GM12878 (cell line): ENCODE data around the gene KIF22. TPM values are rescaled to one million over a fixed set of nuclear protein-coding genes. Genes with fewer than 3 reads are reported as not detected.

ENCODE experiments used
- ATAC-seq: fragments of 200-7000 bp; cut with Tn5 transposase; 3 replicates; pipeline ENCODE4 v1.9.1; 2020; ENCODE audit warnings: mild to moderate bottlenecking, moderate library complexity
- BruUV-seq: library from RNA; stranded (reverse); fragments of 400-500 nt; replicated peaks from 2 replicates; lab custom pipeline; 2021; lab: Mats Ljungman, UMichigan
- CTCF ChIA-PET: fragments of 300-600 bp; sonication (Branson Sonifier 250); formaldehyde crosslinking; extraction: SDS; loops from one replicate; lab custom pipeline; 2021; ENCODE audit warnings: inconsistent platforms; lab: Yijun Ruan, JAX
- POLR2A ChIA-PET: fragments of 350-600 bp; formaldehyde crosslinking; extraction: SDS; loops from one replicate; lab custom pipeline; 2021; ENCODE audit warnings: inconsistent platforms; lab: Charles Lee
- RAD21 ChIA-PET: fragments of 300-600 bp; sonication (Branson Sonifier 250); formaldehyde crosslinking; loops from one replicate; lab custom pipeline; 2023; ENCODE audit warnings: antibody characterized with exemption; ENCODE audit not compliant: unreplicated experiment; lab: Charles Lee
- SMC1A ChIA-PET: fragments of 300-600 bp; sonication (Branson Sonifier 250); formaldehyde crosslinking; loops from one replicate; lab custom pipeline; 2023; ENCODE audit not compliant: unreplicated experiment, uncharacterized antibody; lab: Charles Lee
- DNase-seq: peaks from one replicate; pipeline ENCODE4 v3.0.0-alpha.2; 2011; ENCODE audit warnings: low read depth, low spot score
- FAIRE-seq: peaks from 3 replicates; lab custom pipeline; 2011; peaks lifted over from hg19 to GRCh38; lab: Jason Lieb, UNC
- H2AFZ ChIP-seq: 2 replicates; pipeline ENCODE4 v1.6.0; 2011; ENCODE audit warnings: low read depth, low read length, control low read depth; ENCODE audit not compliant: control insufficient read depth
- H3K27ac ChIP-seq: 2 replicates; pipeline ENCODE4 v1.5.1; 2011; ENCODE audit warnings: control low read depth; ENCODE audit not compliant: control insufficient read depth, insufficient read depth
- H3K27me3 ChIP-seq, 2 experiments: replicated peaks in 1 of 2; 2 replicates each; pipeline versions ENCODE4 v1.6.0 to v1.6.1; 2011; ENCODE audit warnings: low read length in 1 of 2; ENCODE audit not compliant: control insufficient read depth in 2 of 2, insufficient read depth in 2 of 2
- H3K36me3 ChIP-seq, 2 experiments: 2 replicates each; pipeline ENCODE4 v1.5.1; 2011; ENCODE audit warnings: low read length in 1 of 2; ENCODE audit not compliant: control insufficient read depth in 2 of 2, insufficient read depth in 2 of 2
- H3K4me1 ChIP-seq: 2 replicates; pipeline ENCODE4 v1.6.1; 2011; ENCODE audit warnings: mild to moderate bottlenecking, low read length, moderate library complexity, mixed read lengths; ENCODE audit not compliant: control insufficient read depth, insufficient read depth
- H3K4me2 ChIP-seq: 2 replicates; pipeline ENCODE4 v1.6.0; 2011; ENCODE audit warnings: control low read depth; ENCODE audit not compliant: control insufficient read depth, insufficient read depth
- H3K4me3 ChIP-seq: fragments of 200-600 bp; sonication (generic); 2 replicates; pipeline ENCODE4 v1.5.1; 2016
- H3K79me2 ChIP-seq: 2 replicates; pipeline ENCODE4 v1.6.0; 2011; ENCODE audit warnings: low read length; ENCODE audit not compliant: control insufficient read depth, insufficient read depth
- H3K9ac ChIP-seq: 2 replicates; pipeline ENCODE4 v1.8.0; 2011; ENCODE audit warnings: low read length, control low read depth, mixed read lengths; ENCODE audit not compliant: control insufficient read depth, insufficient read depth
- H3K9me3 ChIP-seq: replicated peaks from 3 replicates; pipeline ENCODE4 v1.5.1; 2011; ENCODE audit warnings: mild to moderate bottlenecking, low read length; ENCODE audit not compliant: control insufficient read depth, insufficient read depth
- H4K20me1 ChIP-seq: 2 replicates; pipeline ENCODE4 v1.6.0; 2011; ENCODE audit not compliant: control insufficient read depth, insufficient read depth
- CBX3 ChIP-seq: fragments of 200-600 bp; sonication (generic); IDR thresholded peaks from 2 replicates; pipeline ENCODE4 v1.6.1; 2016; ENCODE audit warnings: low read depth, borderline replicate concordance
- EP300 ChIP-seq, 2 experiments: fragments of 150-350 bp in 1 of 2; IDR thresholded peaks; 2 replicates each; pipeline ENCODE4 v1.6.1; 2011 to 2012; ENCODE audit warnings: low read depth in 2 of 2, low read length in 2 of 2, borderline replicate concordance in 1 of 2, improper control_type of control experiment in 1 of 2, inconsistent platforms in 1 of 2; ENCODE audit not compliant: control insufficient read depth in 1 of 2
- EZH2 ChIP-seq: IDR thresholded peaks from 2 replicates; pipeline ENCODE4 v1.6.1; 2012; ENCODE audit warnings: low read depth, mild to moderate bottlenecking, control low read depth, inconsistent platforms, low read length, borderline replicate concordance; ENCODE audit not compliant: control insufficient read depth
- GABPA ChIP-seq: IDR thresholded peaks from 2 replicates; pipeline ENCODE4 v1.6.1; 2014; ENCODE audit warnings: antibody characterized with exemption, low read depth, mild to moderate bottlenecking, inconsistent platforms
- HDAC2 ChIP-seq: fragments of 200-600 bp; sonication (generic); IDR thresholded peaks from 2 replicates; pipeline ENCODE4 v1.6.1; 2017
- JUND ChIP-seq: IDR thresholded peaks from 2 replicates; pipeline ENCODE4 v1.6.1; 2012; ENCODE audit warnings: low read depth, mild to moderate bottlenecking, low read length, improper control_type of control experiment, moderate library complexity
- MYC ChIP-seq: IDR thresholded peaks from 2 replicates; pipeline ENCODE4 v1.6.1; 2011; ENCODE audit warnings: mild to moderate bottlenecking, low read length, moderate library complexity, inconsistent platforms; ENCODE audit not compliant: insufficient read depth, insufficient replicate concordance, insufficient read length, severe bottlenecking
- NFIC ChIP-seq: IDR thresholded peaks from 2 replicates; pipeline ENCODE4 v1.6.1; 2012; ENCODE audit warnings: low read depth, mild to moderate bottlenecking, inconsistent platforms, low read length, moderate library complexity
- RBBP5 ChIP-seq: fragments of 200-600 bp; sonication (generic); conservative IDR thresholded peaks from 2 replicates; pipeline ENCODE4 v1.6.1; 2016
- SIN3A ChIP-seq: IDR thresholded peaks from 2 replicates; pipeline ENCODE4 v1.6.1; 2012; ENCODE audit warnings: low read depth, low read length, improper control_type of control experiment
- SMAD1 ChIP-seq: fragments of 450-650 bp; IDR thresholded peaks from 2 replicates; pipeline ENCODE4 v1.6.1; 2018; ENCODE audit warnings: mild to moderate bottlenecking, low read depth; ENCODE audit not compliant: partially characterized antibody
- SRF ChIP-seq, 2 experiments: IDR thresholded peaks; 2 replicates each; pipeline ENCODE4 v1.6.1; 2011; ENCODE audit warnings: low read depth in 2 of 2, low read length in 2 of 2, mild to moderate bottlenecking in 1 of 2, moderate library complexity in 1 of 2
- USF1 ChIP-seq: IDR thresholded peaks from 2 replicates; pipeline ENCODE4 v1.6.1; 2011; ENCODE audit warnings: borderline replicate concordance, low read depth, mild to moderate bottlenecking, moderate library complexity, mixed read lengths, low read length; ENCODE audit not compliant: insufficient read depth; ENCODE audit errors: extremely low read length
- ZNF687 ChIP-seq: fragments of 450-650 bp; IDR thresholded peaks from 2 replicates; pipeline ENCODE4 v1.6.1; 2017; ENCODE audit warnings: mild to moderate bottlenecking, moderate library complexity
- WGBS: methylation state at CpG from one replicate; pipeline ENCODE4 v1.1.6; 2016; ENCODE audit warnings: low lambda C conversion rate; ENCODE audit not compliant: insufficient replicate concordance, insufficient coverage; ENCODE audit errors: missing lambda C conversion rate; 5-methylcytosine and 5-hydroxymethylcytosine counted together
- in situ Hi-C: fragments of 300-500 bp; cut with MboI; formaldehyde crosslinking; loops from 9 replicates; pipeline ENCODE4 v1.14.3; 2018; ENCODE audit warnings: mixed read lengths
- intact Hi-C: fragments of 100-400 bp; cut with micrococcal nuclease; formaldehyde crosslinking; loops from one replicate; pipeline ENCODE4 v1.14.2; 2022; ENCODE audit not compliant: unreplicated experiment
- polyA plus RNA-seq, 11 experiments: library from polyadenylated mRNA; depleted of rRNA in 4 of 11; unstranded in 6 of 11; stranded (reverse) in 5 of 11; fragments of >200 nt; fragmentation: Nextera tagmentation in 4 of 11; fragmentation: Illumina TruSeq in 1 of 11; extraction: Ambion mirVana in 4 of 11; extraction: Trizol in 1 of 11; gene quantifications; 1 replicate in 1 of 11; 2 replicates in 10 of 11; pipeline versions ENCODE4 v1.2.1 to v1.2.3, GENCODE V29; 2011 to 2016; ENCODE audit warnings: inconsistent platforms in 2 of 11, missing spikeins in 2 of 11, low read depth in 1 of 11
- total RNA-seq, 4 experiments: library from RNA; depleted of rRNA in 3 of 4; stranded (reverse); fragments of >200 nt in 3 of 4; fragmentation: Illumina TruSeq in 1 of 4; extraction: Trizol in 1 of 4; gene quantifications; 2 replicates each; pipeline versions ENCODE4 v1.2.1 to v1.2.3, GENCODE V29; 2013 to 2021

KIF22 gene
- total and polyA plus RNA-seq, 10 of the 15 experiments (the other 5 are each of a cell fraction or from before 2014, with no cell fraction given), result 7.6 to 158 (median 132) TPM

GRCh38 chr16:29815793-29816693, 25.5 kb downstream of the KIF22 start, which contains the start of gene PAGR1:
PAGR1 (plus strand) TSS chr16:29816152; CDS start chr16:29816526, 374 bp downstream.
- CTCF ChIA-PET, result interaction anchor here (0.6 to 8.3 kb wide), 16 partner anchors 8 to 157 kb away, joined by 3 to 99 read pairs (median 4); partner anchors contain the start of genes C16orf54 and KIF22
- in situ Hi-C loops, result loop anchor here (5.0 kb wide), 1 partner anchor 214 kb away; no protein-coding TSS in a partner anchor
- peak; percentile 75 for ATAC-seq
- peak; percentile 71 for TF ChIP-seq SIN3A
- peak in 1 of 2 experiments; percentile 11; a peak in 1 of 4 replicates for TF ChIP-seq EP300 (IDR thresholded peaks at IDR 0.05; ENCODE audit: borderline replicate concordance in 1 of 2, control insufficient read depth in 1 of 2, low read depth in 2 of 2, low read length in 2 of 2)
- no peak for TF ChIP-seq SRF (IDR thresholded peaks at IDR 0.05; ENCODE audit: low read depth in 2 of 2, low read length in 2 of 2)
- no peak for TF ChIP-seq NFIC
- peak; percentile 57 for TF ChIP-seq SMAD1
- no peak for TF ChIP-seq MYC
- no peak for TF ChIP-seq RBBP5
- 0 out of 2 replicates have a peak, but pooled peaks have one; percentile 38 for TF ChIP-seq JUND
- TF ChIP-seq USF1, result no peak
- no peak for TF ChIP-seq EZH2
- TF ChIP-seq HDAC2, result no peak
- TF ChIP-seq CBX3, result no peak
- peak; percentile 72; the same call in 1 of the 2 replicates for TF ChIP-seq ZNF687
- TF ChIP-seq GABPA, result no peak

More at GRCh38 chr16:29815793-29816693, 25.5 kb downstream of the KIF22 start, which contains the start of gene PAGR1:
- Histone ChIP-seq H3K4me3 (peak within 1 kb of the TSS; percentile 99), H2AFZ (peak within 1 kb of the TSS; percentile 97), H3K4me1 (peaks cover 20% of the 10 kb centered on the region), H3K4me2 (peak within 1 kb of the TSS; percentile 98), H3K79me2 (peaks cover 27% of the 10 kb centered on the region), H3K36me3 (peaks cover 0 to 2% of the 10 kb centered on the region in 2 experiments; a peak in 1 of 4 replicates), H3K27ac (peak within 1 kb of the TSS; percentile 90), H3K27me3 (no peaks in the 10 kb centered on the region), H3K9me3 (no peaks in the 10 kb centered on the region), H4K20me1 (no peaks in the 10 kb centered on the region), H3K9ac (peak within 1 kb of the TSS; percentile 90)
- WGBS, result 1% methylated on average over 70 of the region's 70 CpGs
- ChIA-PET SMC1A (interaction anchor here (0.7 to 7.8 kb wide), 11 partner anchors 8 to 180 kb away, joined by 3 to 48 read pairs (median 3); partner anchors contain the start of genes INO80E and KIF22), POLR2A (interaction anchor here (0.6 to 2.7 kb wide), 14 partner anchors 8 to 1327 kb away, joined by 3 to 20 read pairs (median 6); partner anchors contain the start of genes KCTD13, MAZ and TAOK2), RAD21 (interaction anchor here (0.6 to 7.9 kb wide), 13 partner anchors 9 to 173 kb away, joined by 3 to 51 read pairs (median 3); partner anchors contain the start of gene MAZ)
- intact Hi-C loops, result loop anchor here (2.0 to 5.0 kb wide), 2 partner anchors 181 to 206 kb away; partner anchors contain the start of genes C16orf92 and INO80E
- FAIRE-seq, result peak; percentile 98
- DNase-seq, result peak; percentile 100
- TSS peak; percentile 68 for BruUV-seq
